GM21737 (cell line): ENCODE data around the gene KRTAP19-8.

ENCODE experiments used
- ATAC-seq: cut with Tn5 transposase; IDR thresholded peaks from one replicate; pipeline ENCODE4 v1.9.1; 2021; ENCODE audit warnings: mild to moderate bottlenecking, moderate library complexity; ENCODE audit not compliant: unreplicated experiment

KRTAP19-8 gene, protein sequence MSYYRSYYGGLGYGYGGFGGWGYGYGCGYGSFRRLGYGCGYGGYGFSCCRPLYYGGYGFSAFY

GRCh38 chr21:31038376-31038775 is at the start of gene KRTAP19-8:
Gene KRTAP19-8 (minus strand): TSS chr21:31038476. CDS start chr21:31038443, 33 bp downstream.
- ATAC-seq: no peak

GRCh38 chr21:31087639-31088473 is 49.6 kb upstream of the KRTAP19-8 start:
- ATAC-seq: no peak

DNA sequence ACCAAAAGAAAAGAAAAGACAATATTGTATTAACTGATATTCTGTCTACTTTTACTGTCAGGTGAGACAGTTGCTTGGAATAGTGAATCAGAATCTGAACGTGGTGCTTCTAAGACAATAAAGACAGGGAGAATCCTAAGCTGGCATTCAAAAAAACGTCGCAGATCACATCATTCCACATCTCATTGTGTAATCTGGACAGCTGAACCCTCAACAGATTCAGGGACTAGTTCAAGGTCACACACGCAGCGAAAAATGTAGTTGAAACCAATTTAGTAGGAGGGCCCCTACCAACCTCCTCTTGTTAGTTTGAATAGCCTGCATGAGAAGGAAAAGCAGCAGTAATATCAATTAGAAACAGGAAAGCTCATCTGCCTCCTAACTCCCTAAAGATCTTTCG is 46.4 kb upstream of the KRTAP19-8 start:
- ATAC-seq: no peak

- peak; percentile 52 for ATAC-seq
These were observed 40.5 kb upstream of the KRTAP19-8 start for GRCh38 chr21:31078796-31079195.

DNA sequence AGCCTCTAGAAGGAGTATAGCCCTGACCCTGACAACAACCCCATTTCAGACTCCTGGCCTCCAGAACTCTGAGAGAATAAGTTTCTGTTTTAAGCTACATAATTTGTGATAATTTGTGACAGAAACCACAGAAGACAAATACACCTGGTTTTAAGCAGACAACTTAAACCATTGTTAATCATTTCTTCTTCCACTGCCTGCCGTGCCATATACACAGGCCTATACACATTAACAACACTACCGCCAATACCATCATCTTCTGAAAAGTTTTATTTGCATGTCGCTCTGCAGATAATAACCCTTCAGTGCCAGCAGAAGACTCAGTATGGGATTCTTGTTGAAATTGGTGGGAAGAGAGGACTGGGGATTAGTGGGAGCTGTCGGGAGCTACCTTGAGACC is 39.9 kb upstream of the KRTAP19-8 start:
- no peak for ATAC-seq

GRCh38 chr21:31075848-31076247 is 37.6 kb upstream of the KRTAP19-8 start:
- ATAC-seq: no peak

GRCh38 chr21:31072533-31072932 is 34.3 kb upstream of the KRTAP19-8 start:
- ATAC-seq: no peak

DNA sequence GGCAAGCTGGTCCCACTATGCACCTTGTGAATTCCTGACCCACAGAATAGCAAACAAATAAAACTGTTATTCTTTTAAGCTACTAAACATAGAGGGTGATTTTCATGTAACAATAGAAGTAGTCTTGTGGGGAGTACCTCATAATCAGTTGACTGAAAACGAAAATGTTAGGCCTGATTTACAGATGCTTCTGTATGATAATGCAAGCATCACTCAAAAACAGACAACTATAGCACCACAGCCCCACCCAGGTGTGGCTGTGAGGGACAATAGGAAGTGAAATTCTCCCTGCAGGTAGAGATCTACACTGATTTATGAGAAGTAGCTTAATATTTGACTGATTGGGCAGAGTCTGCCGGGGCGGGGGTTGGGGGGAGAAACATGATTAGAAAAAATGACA is 26.5 kb upstream of the KRTAP19-8 start:
- no peak for ATAC-seq

- ATAC-seq: no peak
These were observed 14.3 kb upstream of the KRTAP19-8 start for GRCh38 chr21:31052489-31053142.

DNA sequence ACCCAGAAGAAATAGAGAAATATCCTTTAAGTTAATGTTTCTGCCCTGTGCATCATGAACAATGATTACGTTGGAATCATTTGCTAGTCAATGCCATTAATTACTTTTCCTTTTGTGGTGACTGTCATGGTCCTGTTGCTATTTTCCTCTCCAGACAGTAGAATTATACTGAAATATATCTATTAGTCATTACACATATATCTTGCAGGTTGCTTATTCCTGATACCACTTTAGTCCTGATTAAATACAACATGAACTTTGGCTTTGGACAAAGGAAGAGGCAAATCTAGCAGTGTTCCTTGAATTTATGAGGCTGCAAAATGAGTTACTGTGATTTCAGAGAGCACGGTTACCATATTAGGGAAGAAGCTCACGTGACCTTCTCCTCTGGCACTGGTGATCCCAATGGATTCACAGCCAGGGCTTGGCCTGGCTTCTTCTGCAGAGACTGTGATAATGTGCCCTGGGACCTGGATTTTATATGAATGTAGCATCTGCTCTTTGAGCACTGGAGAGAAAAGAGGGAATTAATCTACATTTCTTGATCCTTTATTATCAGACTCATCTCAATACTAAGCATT is 12.4 kb upstream of the KRTAP19-8 start:
- ATAC-seq: no peak

GRCh38 chr21:31045841-31046240 is 7.6 kb upstream of the KRTAP19-8 start:
- ATAC-seq: no peak

DNA sequence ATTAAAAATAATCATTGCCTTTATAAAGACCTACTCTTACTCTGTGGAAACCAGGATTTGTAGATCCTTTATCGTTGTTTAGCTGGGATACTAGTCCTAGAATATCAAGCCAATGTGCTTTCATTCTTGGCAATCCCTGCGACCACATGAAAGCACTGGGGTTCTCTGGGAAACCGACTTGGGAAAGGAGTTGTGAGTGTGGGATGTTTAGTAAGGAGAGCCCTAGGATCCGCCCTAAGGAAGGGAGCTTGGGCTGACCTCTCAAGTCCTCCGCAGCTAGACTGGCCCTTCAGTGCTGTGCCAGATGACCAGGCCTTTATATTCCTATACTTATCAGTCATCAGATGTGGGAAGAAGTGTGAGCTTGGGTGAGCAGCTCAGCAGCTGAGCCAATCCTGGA is 5.2 kb upstream of the KRTAP19-8 start:
- no peak for ATAC-seq

DNA sequence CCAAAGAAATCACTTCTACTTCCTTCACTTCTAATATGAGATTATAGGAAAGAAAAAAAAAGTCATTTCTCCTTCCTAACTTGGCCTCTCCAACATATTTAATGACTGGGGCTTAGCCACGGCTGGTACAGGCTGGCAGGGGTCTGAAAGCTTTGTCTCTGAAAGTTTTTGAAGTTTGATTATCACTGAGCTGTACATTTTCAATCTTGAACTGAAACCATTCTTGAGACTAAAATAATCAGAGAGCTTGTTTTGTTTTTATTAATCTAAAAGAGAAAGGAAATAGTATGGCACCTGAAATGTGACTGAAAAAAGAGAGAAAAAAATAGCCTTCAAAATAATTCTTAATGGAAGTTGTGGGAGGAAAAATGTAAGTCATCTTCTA is 3.8 kb upstream of the KRTAP19-8 start:
- ATAC-seq: no peak

- no peak for ATAC-seq
These were observed 3.2 kb upstream of the KRTAP19-8 start for GRCh38 chr21:31041295-31042079.

DNA sequence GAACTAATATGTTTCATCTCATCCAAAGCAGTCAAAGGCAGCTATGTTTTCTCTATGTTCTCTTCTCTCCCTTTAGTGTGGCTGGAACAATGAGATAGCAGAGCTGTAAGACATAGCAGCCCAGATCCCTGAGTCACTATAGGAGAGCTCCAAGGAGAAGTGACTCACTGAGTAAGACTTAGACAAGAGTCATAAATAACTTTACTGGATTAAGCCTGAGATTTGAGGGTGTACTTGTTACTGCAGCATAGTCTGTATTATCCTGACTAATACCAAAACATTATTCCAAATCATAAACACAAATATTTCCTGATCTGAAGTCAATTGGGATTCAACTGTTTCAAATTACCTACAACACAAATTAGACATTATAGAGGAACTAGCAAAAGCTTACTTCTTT is 3.9 kb downstream of the KRTAP19-8 start:
- no peak for ATAC-seq

- peak; percentile 75 for ATAC-seq
These were observed 7.7 kb downstream of the KRTAP19-8 start for GRCh38 chr21:31030367-31031106.

- no peak for ATAC-seq
These were observed 14.6 kb downstream of the KRTAP19-8 start for GRCh38 chr21:31023680-31024079.

- ATAC-seq: no peak
These were observed 16.0 kb downstream of the KRTAP19-8 start for GRCh38 chr21:31022306-31022705.

DNA sequence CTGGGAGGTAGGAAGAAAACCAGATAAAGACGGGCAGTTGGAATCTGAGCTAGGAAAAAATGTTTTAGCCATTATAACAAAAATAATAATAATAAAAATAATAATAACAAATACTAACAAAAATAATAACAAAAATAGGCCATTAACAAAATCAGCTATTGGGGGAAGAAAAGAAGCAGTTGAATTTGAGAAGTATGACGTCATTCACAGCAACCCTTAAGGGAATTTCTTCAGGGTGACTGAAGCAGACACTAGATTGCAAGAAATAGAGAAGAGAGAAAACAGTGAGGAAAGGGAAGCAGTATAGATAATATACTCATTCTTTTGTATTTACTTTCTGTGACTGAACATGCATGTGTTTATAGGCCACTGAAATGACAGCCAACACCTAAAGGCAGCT is 20.0 kb downstream of the KRTAP19-8 start:
- no peak for ATAC-seq

GRCh38 chr21:31014891-31015290 is 23.4 kb downstream of the KRTAP19-8 start:
- ATAC-seq: no peak
